Measurements from ENCODE around the gene OSGEPL1. TPM values are rescaled to one million over a fixed set of nuclear protein-coding genes. Genes with fewer than 3 reads are reported as not detected.
"Not testable (repeated sequence)": the region's sequence is repeated elsewhere in the genome, so short reads cannot be mapped to it uniquely, and the experiment has no call there.

The OSGEPL1 gene
- total RNA-seq, 3 donors from 2014 or later, result 5.3 to 11.6 (median 9.2) TPM

GRCh38 chr2:189770590-189771322 is 8.2 kb upstream of the OSGEPL1 start:
- H3K36me3 ChIP-seq, result peaks cover 4% of the 10 kb centered on the region
- no peak overlapping the region for H3K4me3 ChIP-seq
- no peaks in the 10 kb centered on the region for H3K27me3 ChIP-seq
- intact Hi-C loops (cut with DNase I; ENCODE audit: low total_unique reads), result no loop called here
- H3K27ac ChIP-seq, result no peak overlapping the region
- H3K4me1 ChIP-seq, result no peaks in the 10 kb centered on the region
- no peaks in the 10 kb centered on the region for H3K9me3 ChIP-seq
- no peak for DNase-seq (ENCODE audit: low spot score in 2 of 2)
- TF ChIP-seq, protein P1, sequence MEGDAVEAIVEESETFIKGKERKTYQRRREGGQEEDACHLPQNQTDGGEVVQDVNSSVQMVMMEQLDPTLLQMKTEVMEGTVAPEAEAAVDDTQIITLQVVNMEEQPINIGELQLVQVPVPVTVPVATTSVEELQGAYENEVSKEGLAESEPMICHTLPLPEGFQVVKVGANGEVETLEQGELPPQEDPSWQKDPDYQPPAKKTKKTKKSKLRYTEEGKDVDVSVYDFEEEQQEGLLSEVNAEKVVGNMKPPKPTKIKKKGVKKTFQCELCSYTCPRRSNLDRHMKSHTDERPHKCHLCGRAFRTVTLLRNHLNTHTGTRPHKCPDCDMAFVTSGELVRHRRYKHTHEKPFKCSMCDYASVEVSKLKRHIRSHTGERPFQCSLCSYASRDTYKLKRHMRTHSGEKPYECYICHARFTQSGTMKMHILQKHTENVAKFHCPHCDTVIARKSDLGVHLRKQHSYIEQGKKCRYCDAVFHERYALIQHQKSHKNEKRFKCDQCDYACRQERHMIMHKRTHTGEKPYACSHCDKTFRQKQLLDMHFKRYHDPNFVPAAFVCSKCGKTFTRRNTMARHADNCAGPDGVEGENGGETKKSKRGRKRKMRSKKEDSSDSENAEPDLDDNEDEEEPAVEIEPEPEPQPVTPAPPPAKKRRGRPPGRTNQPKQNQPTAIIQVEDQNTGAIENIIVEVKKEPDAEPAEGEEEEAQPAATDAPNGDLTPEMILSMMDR (IDR thresholded peaks at IDR 0.05), result no peak
- no peak for TF ChIP-seq POLR2AphosphoS5 (IDR thresholded peaks at IDR 0.05)
- TF ChIP-seq POLR2A (IDR thresholded peaks at IDR 0.05), result no peak

DNA sequence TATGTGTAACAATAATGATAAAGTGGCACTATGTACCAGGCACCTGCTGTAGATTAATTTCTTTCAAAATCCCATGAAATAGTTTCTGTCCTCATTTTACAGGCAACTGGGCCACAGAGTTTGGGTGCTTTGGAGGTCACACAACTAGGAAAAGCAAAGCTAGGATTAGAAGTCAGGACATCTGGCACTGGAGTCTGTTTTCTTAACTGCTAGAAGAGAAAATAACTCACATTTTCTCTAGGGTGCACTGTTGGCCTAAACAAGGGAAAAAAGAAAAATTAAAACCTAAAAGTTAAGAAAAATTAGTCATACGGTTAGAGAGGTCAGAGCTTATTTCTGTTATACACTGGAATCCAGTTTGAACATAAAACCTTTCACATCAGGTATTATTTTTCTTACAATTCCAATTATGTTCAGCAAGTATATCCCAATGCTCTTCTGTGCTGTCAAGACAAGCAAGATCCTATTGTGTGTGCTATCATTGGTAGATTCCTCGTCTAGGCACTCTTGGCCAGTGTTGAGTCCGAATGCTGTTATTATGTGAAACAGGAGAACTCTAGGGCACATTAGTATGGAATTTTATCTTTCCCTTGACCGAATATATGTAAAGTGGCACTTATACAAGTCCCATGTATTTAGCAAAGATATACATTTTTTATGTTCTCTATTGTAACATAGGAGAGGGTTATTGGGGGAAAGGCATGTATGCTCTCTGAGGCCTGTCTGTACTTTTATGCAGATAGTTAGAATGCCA is 1.5 kb upstream of the OSGEPL1 start:
- Histone ChIP-seq H3K27me3 (no peaks in the 10 kb centered on the region), H3K4me3 (no peak overlapping the region), H3K27ac (no peak overlapping the region), H3K36me3 (no peaks in the 10 kb centered on the region), H3K4me1 (peaks cover 0 to 5% of the 10 kb centered on the region in 2 donors), H3K9me3 (no peaks in the 10 kb centered on the region)
- no peak for DNase-seq (ENCODE audit: low spot score in 2 of 2)
- intact Hi-C loops (cut with DNase I; ENCODE audit: low total_unique reads), result no loop called here
- no peak for TF ChIP-seq POLR2AphosphoS5 (IDR thresholded peaks at IDR 0.05)

GRCh38 chr2:189762229-189762550 is 402 bp downstream of the OSGEPL1 start:
- no peak for DNase-seq (ENCODE audit: low spot score in 2 of 2)
- H3K27ac ChIP-seq, result peak overlapping the region; percentile 83 to 86
- intact Hi-C loops (cut with DNase I; ENCODE audit: low total_unique reads), result no loop called here
- TF ChIP-seq POLR2A (IDR thresholded peaks at IDR 0.05), result no peak
- H3K4me1 ChIP-seq, result peaks cover 0 to 5% of the 10 kb centered on the region in 2 donors
- no peaks in the 10 kb centered on the region for H3K36me3 ChIP-seq
- H3K4me3 ChIP-seq, result peak overlapping the region; percentile 63 to 78 (median 76)
- H3K9me3 ChIP-seq, result no peaks in the 10 kb centered on the region
- no peaks in the 10 kb centered on the region for H3K27me3 ChIP-seq

- H3K36me3 ChIP-seq; H3K27ac ChIP-seq; H3K4me1 ChIP-seq; H3K9me3 ChIP-seq; H3K27me3 ChIP-seq; intact Hi-C loops (cut with DNase I; ENCODE audit: low total_unique reads); DNase-seq (ENCODE audit: low spot score in 2 of 2); H3K4me3 ChIP-seq: not testable (repeated sequence)
Measured at GRCh38 chr2:189760154-189760553, 2.4 kb downstream of the OSGEPL1 start.

DNA sequence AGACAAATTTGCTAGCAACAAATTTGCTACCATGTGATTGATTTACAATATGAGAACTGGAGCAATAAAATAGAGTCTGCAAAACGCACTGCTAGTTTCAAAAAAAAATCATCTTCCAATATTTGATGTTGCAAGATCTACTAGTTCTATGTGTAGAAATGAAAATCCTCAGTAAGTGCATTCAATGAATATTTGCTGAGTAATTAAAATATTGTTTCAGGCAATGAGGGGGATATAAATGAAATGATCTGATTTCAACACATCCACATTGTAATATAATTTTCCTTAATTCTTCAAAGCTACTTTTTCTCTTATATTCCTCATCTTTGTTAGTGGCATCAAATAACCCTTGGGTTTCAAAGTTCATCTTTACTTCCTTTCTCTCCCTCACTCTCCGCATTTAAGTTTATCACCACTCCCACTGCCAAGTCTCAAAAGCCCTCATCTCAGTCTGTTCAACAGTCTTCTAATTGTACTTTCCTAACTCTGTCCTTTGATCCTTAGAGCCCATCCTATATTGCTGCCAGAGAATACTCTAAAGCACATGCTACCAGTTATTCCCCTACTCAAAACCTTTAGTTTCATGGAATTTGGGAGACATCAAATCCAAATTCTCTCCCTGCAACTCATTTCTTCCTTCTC is 6.2 kb downstream of the OSGEPL1 start:
- H3K36me3 ChIP-seq, result peaks cover 7% of the 10 kb centered on the region
- H3K27ac ChIP-seq, result no peak overlapping the region
- intact Hi-C loops (cut with DNase I; ENCODE audit: low total_unique reads), result no loop called here
- no peak overlapping the region for H3K4me3 ChIP-seq
- no peak for DNase-seq (ENCODE audit: low spot score in 2 of 2)
- TF ChIP-seq POLR2AphosphoS5 (IDR thresholded peaks at IDR 0.05) (no peak), POLR2A (IDR thresholded peaks at IDR 0.05) (no peak)
- TF ChIP-seq, protein P1 (IDR thresholded peaks at IDR 0.05), result no peak
- no peaks in the 10 kb centered on the region for H3K9me3 ChIP-seq
- no peaks in the 10 kb centered on the region for H3K27me3 ChIP-seq
- H3K4me1 ChIP-seq, result no peaks in the 10 kb centered on the region

DNA sequence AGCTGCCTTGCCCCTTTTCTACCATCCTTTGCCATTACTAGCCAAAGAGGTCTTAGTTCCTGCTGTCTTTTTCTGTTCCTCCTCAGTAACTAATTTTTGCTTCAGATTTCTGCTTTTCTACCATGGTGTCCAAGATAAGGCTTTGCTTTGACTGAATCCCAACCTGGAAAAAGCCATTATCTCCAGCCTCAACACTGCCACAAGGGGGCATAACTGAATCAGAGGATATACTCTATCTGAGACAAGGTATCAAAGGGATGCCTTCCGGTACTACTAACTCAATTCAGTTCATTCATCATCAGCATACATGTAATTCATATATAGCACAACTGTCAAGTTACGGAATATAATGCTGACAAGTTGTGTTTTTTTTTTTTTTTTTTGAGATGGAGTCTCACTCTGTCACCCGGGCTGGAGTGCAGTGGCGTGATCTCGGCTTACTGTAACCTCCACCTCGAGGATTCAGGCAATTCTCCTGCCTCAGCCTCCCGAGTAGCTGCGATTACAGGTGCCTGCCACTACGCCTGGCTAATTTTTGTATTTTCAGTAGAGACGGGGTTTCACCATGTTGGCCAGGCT is 11.4 kb downstream of the OSGEPL1 start:
- Histone ChIP-seq H3K4me1 (no peaks in the 10 kb centered on the region), H3K27ac (no peak overlapping the region), H3K36me3 (peaks cover 7% of the 10 kb centered on the region), H3K9me3 (no peaks in the 10 kb centered on the region), H3K4me3 (no peak overlapping the region), H3K27me3 (no peaks in the 10 kb centered on the region)
- DNase-seq (ENCODE audit: low spot score in 2 of 2), result no peak
- intact Hi-C loops (cut with DNase I; ENCODE audit: low total_unique reads), result no loop called here
- TF ChIP-seq, protein P1 (IDR thresholded peaks at IDR 0.05), result peak; percentile 18 to 28 (median 26)
- TF ChIP-seq POLR2AphosphoS5 (IDR thresholded peaks at IDR 0.05), result no peak

Data from breast epithelium (tissue), 4 donors.